ENCODE measurements around the gene HVCN1.
"Not testable (repeated sequence)": the region's sequence is repeated elsewhere in the genome, so short reads cannot be mapped to it uniquely, and the experiment has no call there.

HVCN1 gene

GRCh38 chr12:110616471-110617115 lies 72.3 kb downstream of the HVCN1 start:
- no peak for DNase-seq (ENCODE audit: low read depth in 2 of 2)

- no peak for DNase-seq (ENCODE audit: low read depth in 2 of 2)
These were observed 73.7 kb downstream of the HVCN1 start for GRCh38 chr12:110615171-110615570.

- peak; percentile 94 to 97 for DNase-seq (ENCODE audit: low read depth in 2 of 2)
These were observed 74.9 kb downstream of the HVCN1 start, which contains the start of gene TCTN1 for GRCh38 chr12:110613771-110614684. Gene TCTN1, plus strand, starts transcription at chr12:110614129. Its CDS starts 54 bp downstream, at chr12:110614183.

GRCh38 chr12:110613071-110613770 lies 75.7 kb downstream of the HVCN1 start:
- no peak for DNase-seq (ENCODE audit: low read depth in 2 of 2)

GRCh38 chr12:110606253-110606611 lies 82.7 kb downstream of the HVCN1 start:
- no peak for DNase-seq (ENCODE audit: low read depth in 2 of 2)

DNA sequence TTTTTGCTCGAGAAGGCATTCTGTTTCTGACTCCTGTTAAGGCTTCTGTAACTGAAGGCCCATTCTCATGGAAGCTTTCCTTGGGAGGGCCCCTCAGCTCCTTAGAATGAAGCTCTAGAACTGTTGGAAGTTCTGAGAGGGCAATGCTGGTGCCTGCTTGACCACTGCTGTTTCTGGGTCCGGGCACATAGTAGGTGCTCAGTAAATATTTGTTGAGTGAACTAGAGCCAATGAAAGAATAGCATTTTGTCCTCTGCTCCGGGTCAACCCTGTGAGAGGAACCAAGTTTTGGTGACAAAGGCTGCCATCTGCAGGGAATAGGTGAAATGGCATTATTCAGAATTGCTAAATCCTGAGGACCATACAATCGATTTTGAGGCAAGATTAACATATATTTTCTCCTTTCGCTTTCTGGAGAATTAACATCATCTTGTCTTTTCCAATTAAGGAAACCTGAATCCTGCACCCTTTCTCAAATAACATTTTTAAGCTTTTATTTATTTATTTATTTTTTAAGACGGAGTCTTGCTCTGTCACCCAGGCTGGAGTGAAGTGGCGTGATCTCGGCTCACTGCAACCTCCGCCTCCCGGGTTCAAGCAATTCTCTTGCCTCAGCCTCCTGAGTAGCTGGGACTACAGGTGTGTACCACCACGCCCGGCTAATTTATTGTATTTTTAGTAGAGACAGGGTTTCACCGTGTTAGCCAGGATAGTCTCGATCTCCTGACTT lies 86.7 kb downstream of the HVCN1 start:
- DNase-seq (ENCODE audit: low read depth in 2 of 2) = not testable (repeated sequence)

GRCh38 chr12:110600254-110600653 lies 88.7 kb downstream of the HVCN1 start:
- no peak for DNase-seq (ENCODE audit: low read depth in 2 of 2)

DNA sequence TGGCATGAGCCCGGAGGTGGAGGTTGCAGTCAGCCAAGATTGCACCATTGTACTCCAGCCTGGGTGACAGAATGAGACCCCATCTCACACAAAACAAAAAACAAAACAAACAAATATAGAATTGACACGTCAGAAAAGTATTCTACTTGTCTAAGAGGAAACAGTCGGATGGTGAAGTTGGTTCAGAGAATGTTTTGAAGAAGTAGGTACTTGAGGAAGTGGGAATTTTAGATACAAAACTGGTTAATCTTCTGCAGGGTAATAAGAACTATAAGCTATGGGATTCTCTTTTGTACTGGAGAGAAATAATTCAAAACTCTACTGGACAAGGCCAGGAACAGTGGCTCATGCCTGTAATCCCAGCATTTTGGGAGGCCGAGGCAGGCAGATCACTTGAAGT lies 89.6 kb downstream of the HVCN1 start:
- no peak for DNase-seq (ENCODE audit: low read depth in 2 of 2)
